B cell (primary cell): ENCODE measurements around the gene HADH.

Source experiments
- EZH2 ChIP-seq: IDR thresholded peaks from 2 replicates; pipeline ENCODE4 v1.6.1; 2012; ENCODE audit warnings: borderline replicate concordance, low read depth, mild to moderate bottlenecking, moderate library complexity, low read length; ENCODE audit not compliant: insufficient read depth, poor library complexity, severe bottlenecking
- TF ChIP-seq, protein P1 (sequence below): fragments of 200-600 bp; IDR thresholded peaks from one replicate; pipeline ENCODE4 v1.8.0; 2022; ENCODE audit warnings: antibody characterized with exemption, mild to moderate bottlenecking

DNA sequence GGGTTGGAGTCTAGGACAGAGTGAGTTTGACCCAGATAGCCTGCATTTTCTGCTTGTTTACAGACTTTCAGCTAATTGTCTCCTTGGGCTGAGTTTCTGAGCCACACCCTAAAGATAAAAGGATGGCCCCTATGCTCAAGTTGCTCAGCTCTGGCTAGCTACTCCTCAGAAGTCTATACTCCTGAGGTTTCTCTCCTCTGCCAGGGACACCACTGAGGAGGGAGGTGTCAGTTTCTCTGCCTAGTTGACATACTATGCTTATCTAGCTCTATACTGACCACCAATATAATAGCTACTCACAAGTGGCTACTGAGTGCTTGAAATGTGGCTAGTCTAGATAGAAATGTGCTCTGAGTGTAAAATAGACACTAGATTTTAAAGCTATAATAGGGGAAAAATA lies 23.6 kb downstream of the HADH start:
- TF ChIP-seq, protein P1, sequence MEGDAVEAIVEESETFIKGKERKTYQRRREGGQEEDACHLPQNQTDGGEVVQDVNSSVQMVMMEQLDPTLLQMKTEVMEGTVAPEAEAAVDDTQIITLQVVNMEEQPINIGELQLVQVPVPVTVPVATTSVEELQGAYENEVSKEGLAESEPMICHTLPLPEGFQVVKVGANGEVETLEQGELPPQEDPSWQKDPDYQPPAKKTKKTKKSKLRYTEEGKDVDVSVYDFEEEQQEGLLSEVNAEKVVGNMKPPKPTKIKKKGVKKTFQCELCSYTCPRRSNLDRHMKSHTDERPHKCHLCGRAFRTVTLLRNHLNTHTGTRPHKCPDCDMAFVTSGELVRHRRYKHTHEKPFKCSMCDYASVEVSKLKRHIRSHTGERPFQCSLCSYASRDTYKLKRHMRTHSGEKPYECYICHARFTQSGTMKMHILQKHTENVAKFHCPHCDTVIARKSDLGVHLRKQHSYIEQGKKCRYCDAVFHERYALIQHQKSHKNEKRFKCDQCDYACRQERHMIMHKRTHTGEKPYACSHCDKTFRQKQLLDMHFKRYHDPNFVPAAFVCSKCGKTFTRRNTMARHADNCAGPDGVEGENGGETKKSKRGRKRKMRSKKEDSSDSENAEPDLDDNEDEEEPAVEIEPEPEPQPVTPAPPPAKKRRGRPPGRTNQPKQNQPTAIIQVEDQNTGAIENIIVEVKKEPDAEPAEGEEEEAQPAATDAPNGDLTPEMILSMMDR = no peak
- TF ChIP-seq EZH2 = no peak
